Measurements from ENCODE around the gene NAA10.

The NAA10 gene

DNA sequence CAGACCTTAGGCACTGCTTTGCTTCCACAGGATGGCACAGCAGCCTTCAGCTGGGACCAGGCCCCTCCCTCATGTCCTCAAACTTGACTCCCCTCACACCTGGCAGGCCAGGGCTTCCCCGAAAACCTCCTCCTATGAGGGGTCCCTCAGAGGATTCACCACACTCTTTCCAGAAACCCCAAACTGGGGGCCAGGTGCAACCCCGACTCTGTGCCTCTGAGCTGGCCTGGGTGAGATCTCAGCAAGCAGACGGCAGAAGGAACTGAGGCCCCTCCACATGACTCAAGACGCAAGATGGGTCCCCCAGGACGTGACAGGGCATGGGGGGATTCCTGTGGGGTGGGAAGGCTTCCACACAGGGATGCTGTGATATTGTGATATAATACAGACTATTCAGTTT lies 30.6 kb upstream of the NAA10 start:
- H3K36me3 ChIP-seq (ENCODE audit: control insufficient read depth in 1 of 2, insufficient read depth in 2 of 2, low read depth in 1 of 2, low read length in 2 of 2), result peaks cover 29 to 67% of the 10 kb centered on the region in 2 experiments
- peaks cover 8% of the 10 kb centered on the region for H3K79me1 ChIP-seq (replicated peaks; ENCODE audit: low read length, poor library complexity, severe bottlenecking)
- WGBS, result 94% methylated on average over 5 of the region's 5 CpGs
- H3K9me3 ChIP-seq (ENCODE audit: control insufficient read depth, low read length), result no peaks in the 10 kb centered on the region
- H2AK5ac ChIP-seq (ENCODE audit: low read length, severe bottlenecking), result no peak overlapping the region
- H4K91ac ChIP-seq (ENCODE audit: low read length), result no peak overlapping the region
- no peak for DNase-seq
- H2AFZ ChIP-seq (ENCODE audit: low read depth, low read length), result no peak overlapping the region
- H3K4me2 ChIP-seq (ENCODE audit: low read length, poor library complexity, severe bottlenecking), result no peak overlapping the region
- no peak overlapping the region for H4K8ac ChIP-seq (ENCODE audit: low read length)
- no peak overlapping the region for H3K23ac ChIP-seq (ENCODE audit: low read length in 2 of 2)
- H2BK12ac ChIP-seq (ENCODE audit: low read length in 2 of 2), result no peak overlapping the region
- H3K27ac ChIP-seq (ENCODE audit: low read length, poor library complexity, severe bottlenecking), result no peak overlapping the region
- H3K9ac ChIP-seq (ENCODE audit: low read length), result no peak overlapping the region
- H3K14ac ChIP-seq (ENCODE audit: low read length in 2 of 2), result no peak overlapping the region
- H2BK15ac ChIP-seq (ENCODE audit: low read depth, poor library complexity, severe bottlenecking), result no peak overlapping the region
- H3K4ac ChIP-seq (ENCODE audit: low read depth in 1 of 2, low read length in 2 of 2), result no peak overlapping the region
- no peak overlapping the region for H3K18ac ChIP-seq (ENCODE audit: low read depth in 1 of 2, low read length in 2 of 2)
- no peak overlapping the region for H3K4me3 ChIP-seq (ENCODE audit: insufficient read depth in 1 of 2, low read depth in 1 of 2, low read length in 2 of 2)
- H2BK120ac ChIP-seq (ENCODE audit: low read depth, low read length), result no peak overlapping the region
- no peak overlapping the region for H2BK5ac ChIP-seq (ENCODE audit: low read depth, low read length, poor library complexity, severe bottlenecking)
- peaks cover 0 to 4% of the 10 kb centered on the region in 2 experiments for H3K27me3 ChIP-seq (ENCODE audit: control insufficient read depth in 1 of 2, insufficient read depth in 1 of 2, low read length in 2 of 2)
- H3K4me1 ChIP-seq (ENCODE audit: control insufficient read depth, insufficient read depth, low read depth, low read length), result peaks cover 36% of the 10 kb centered on the region

DNA sequence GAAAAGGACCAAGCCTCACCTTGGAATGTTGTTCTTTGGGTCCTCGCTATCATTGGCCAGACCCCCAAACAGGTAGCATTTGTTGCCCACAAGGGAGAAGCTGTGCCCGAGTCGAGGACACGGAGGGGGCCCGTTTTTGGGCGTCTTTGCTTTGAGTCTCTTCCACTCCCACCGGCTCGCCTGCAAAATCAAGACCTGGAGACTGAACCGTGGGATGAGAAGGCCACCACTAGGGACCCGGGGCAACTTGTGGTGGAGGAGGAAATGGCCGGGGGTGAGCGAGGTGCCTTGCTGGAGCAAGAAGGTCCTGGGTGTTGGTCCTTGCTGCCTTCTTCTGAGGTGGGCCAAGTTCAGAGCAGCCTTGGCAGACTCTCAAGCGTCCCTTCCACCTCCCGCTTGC lies 29.3 kb upstream of the NAA10 start:
- WGBS, result 94% methylated on average over 12 of the region's 14 CpGs
- H3K79me1 ChIP-seq (replicated peaks; ENCODE audit: low read length, poor library complexity, severe bottlenecking), result peaks cover 13% of the 10 kb centered on the region

DNA sequence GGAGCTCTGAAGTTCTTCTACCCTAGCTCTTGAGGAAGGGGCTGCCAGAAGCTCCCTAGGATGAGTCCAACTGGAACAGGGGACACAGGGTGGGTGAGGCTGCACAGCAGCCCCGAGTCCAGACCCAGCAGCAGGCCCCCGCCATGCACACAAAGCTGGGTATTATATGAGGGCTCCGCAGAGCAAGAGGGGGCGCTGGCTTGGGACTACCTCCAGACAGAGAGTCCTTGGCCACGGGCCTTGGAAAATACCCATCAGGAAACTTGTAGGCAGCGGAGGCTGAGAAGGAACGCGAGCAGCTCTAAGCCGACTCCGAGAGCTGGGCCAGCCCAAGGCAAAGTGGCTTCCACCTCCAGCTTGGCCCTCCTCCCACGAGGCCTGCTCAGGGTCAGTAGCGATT lies 28.7 kb upstream of the NAA10 start:
- H2BK15ac ChIP-seq (ENCODE audit: low read depth, poor library complexity, severe bottlenecking), result no peak overlapping the region
- WGBS, result 95% methylated on average over 12 of the region's 12 CpGs
- no peak overlapping the region for H2AK5ac ChIP-seq (ENCODE audit: low read length, severe bottlenecking)

More for the DNA sequence above, 29.3 kb upstream of the NAA10 start:
- no peaks in the 10 kb centered on the region for H3K9me3 ChIP-seq (ENCODE audit: control insufficient read depth, low read length)
- no peak overlapping the region for H4K91ac ChIP-seq (ENCODE audit: low read length)
- H3K4me1 ChIP-seq (ENCODE audit: control insufficient read depth, insufficient read depth, low read depth, low read length), result peaks cover 33% of the 10 kb centered on the region
- H3K27me3 ChIP-seq (ENCODE audit: control insufficient read depth in 1 of 2, insufficient read depth in 1 of 2, low read length in 2 of 2), result peaks cover 0 to 4% of the 10 kb centered on the region in 2 experiments
- no peak for DNase-seq
- H3K18ac ChIP-seq (ENCODE audit: low read depth in 1 of 2, low read length in 2 of 2), result no peak overlapping the region
- no peak overlapping the region for H2BK5ac ChIP-seq (ENCODE audit: low read depth, low read length, poor library complexity, severe bottlenecking)
- H2AFZ ChIP-seq (ENCODE audit: low read depth, low read length), result no peak overlapping the region
- no peak overlapping the region for H3K23ac ChIP-seq (ENCODE audit: low read length in 2 of 2)
- H2BK12ac ChIP-seq (ENCODE audit: low read length in 2 of 2), result no peak overlapping the region
- H3K9ac ChIP-seq (ENCODE audit: low read length), result no peak overlapping the region
- no peak overlapping the region for H3K14ac ChIP-seq (ENCODE audit: low read length in 2 of 2)
- H3K4ac ChIP-seq (ENCODE audit: low read depth in 1 of 2, low read length in 2 of 2), result no peak overlapping the region
- H3K4me2 ChIP-seq (ENCODE audit: low read length, poor library complexity, severe bottlenecking), result no peak overlapping the region
- no peak overlapping the region for H2AK5ac ChIP-seq (ENCODE audit: low read length, severe bottlenecking)
- H2BK15ac ChIP-seq (ENCODE audit: low read depth, poor library complexity, severe bottlenecking), result no peak overlapping the region
- no peak overlapping the region for H3K4me3 ChIP-seq (ENCODE audit: insufficient read depth in 1 of 2, low read depth in 1 of 2, low read length in 2 of 2)
- H3K27ac ChIP-seq (ENCODE audit: low read length, poor library complexity, severe bottlenecking), result no peak overlapping the region
- no peak overlapping the region for H2BK120ac ChIP-seq (ENCODE audit: low read depth, low read length)
- peaks cover 42 to 76% of the 10 kb centered on the region in 2 experiments for H3K36me3 ChIP-seq (ENCODE audit: control insufficient read depth in 1 of 2, insufficient read depth in 2 of 2, low read depth in 1 of 2, low read length in 2 of 2)
- no peak overlapping the region for H4K8ac ChIP-seq (ENCODE audit: low read length)

DNA sequence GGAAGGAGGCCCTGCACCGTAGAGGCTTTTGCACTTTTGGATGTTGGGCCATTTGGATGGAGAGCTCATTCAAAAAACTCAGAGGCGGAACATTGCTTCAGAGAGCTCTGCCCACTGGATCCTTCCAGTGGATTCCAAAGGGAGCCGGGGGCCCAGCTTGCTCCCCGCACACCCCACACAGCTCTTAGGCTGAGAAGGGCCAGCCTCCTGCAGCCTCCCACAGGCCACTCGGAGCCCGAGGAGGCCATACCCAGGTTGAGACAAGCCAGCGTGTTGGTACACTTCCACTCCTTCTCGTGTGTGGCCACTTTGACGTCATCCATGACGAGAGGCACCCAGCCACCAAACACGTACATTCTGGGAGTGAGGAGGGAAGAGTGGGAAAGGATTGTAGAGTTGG lies 26.5 kb upstream of the NAA10 start:
- H2BK12ac ChIP-seq (ENCODE audit: low read length in 2 of 2), result no peak overlapping the region
- H3K4ac ChIP-seq (ENCODE audit: low read depth in 1 of 2, low read length in 2 of 2), result no peak overlapping the region
- H2BK15ac ChIP-seq (ENCODE audit: low read depth, poor library complexity, severe bottlenecking), result no peak overlapping the region
- H4K91ac ChIP-seq (ENCODE audit: low read length), result no peak overlapping the region
- H3K9ac ChIP-seq (ENCODE audit: low read length), result no peak overlapping the region
- H3K27me3 ChIP-seq (ENCODE audit: control insufficient read depth in 1 of 2, insufficient read depth in 1 of 2, low read length in 2 of 2), result peaks cover 0 to 4% of the 10 kb centered on the region in 2 experiments
- no peak overlapping the region for H3K27ac ChIP-seq (ENCODE audit: low read length, poor library complexity, severe bottlenecking)
- H3K14ac ChIP-seq (ENCODE audit: low read length in 2 of 2), result no peak overlapping the region
- peaks cover 70 to 86% of the 10 kb centered on the region in 2 experiments for H3K36me3 ChIP-seq (ENCODE audit: control insufficient read depth in 1 of 2, insufficient read depth in 2 of 2, low read depth in 1 of 2, low read length in 2 of 2)
- peaks cover 9% of the 10 kb centered on the region for H3K4me1 ChIP-seq (ENCODE audit: control insufficient read depth, insufficient read depth, low read depth, low read length)
- H3K4me2 ChIP-seq (ENCODE audit: low read length, poor library complexity, severe bottlenecking), result no peak overlapping the region
- no peaks in the 10 kb centered on the region for H3K9me3 ChIP-seq (ENCODE audit: control insufficient read depth, low read length)
- no peak overlapping the region for H3K4me3 ChIP-seq (ENCODE audit: insufficient read depth in 1 of 2, low read depth in 1 of 2, low read length in 2 of 2)
- H2BK120ac ChIP-seq (ENCODE audit: low read depth, low read length), result no peak overlapping the region
- no peak overlapping the region for H4K8ac ChIP-seq (ENCODE audit: low read length)
- no peak overlapping the region for H2BK5ac ChIP-seq (ENCODE audit: low read depth, low read length, poor library complexity, severe bottlenecking)
- over 99% methylated on average over 10 of the region's 11 CpGs for WGBS
- no peak for DNase-seq
- peaks cover 15% of the 10 kb centered on the region for H3K79me1 ChIP-seq (replicated peaks; ENCODE audit: low read length, poor library complexity, severe bottlenecking)
- H3K18ac ChIP-seq (ENCODE audit: low read depth in 1 of 2, low read length in 2 of 2), result no peak overlapping the region
- no peak overlapping the region for H2AFZ ChIP-seq (ENCODE audit: low read depth, low read length)
- no peak overlapping the region for H2AK5ac ChIP-seq (ENCODE audit: low read length, severe bottlenecking)
- no peak overlapping the region for H3K23ac ChIP-seq (ENCODE audit: low read length in 2 of 2)

More for the DNA sequence above, 28.7 kb upstream of the NAA10 start:
- Histone ChIP-seq H2BK12ac (ENCODE audit: low read length in 2 of 2) (no peak overlapping the region), H4K91ac (ENCODE audit: low read length) (no peak overlapping the region), H3K79me1 (replicated peaks; ENCODE audit: low read length, poor library complexity, severe bottlenecking) (peaks cover 15% of the 10 kb centered on the region), H3K4me1 (ENCODE audit: control insufficient read depth, insufficient read depth, low read depth, low read length) (peaks cover 29% of the 10 kb centered on the region), H3K9ac (ENCODE audit: low read length) (no peak overlapping the region), H3K27ac (ENCODE audit: low read length, poor library complexity, severe bottlenecking) (no peak overlapping the region), H3K14ac (ENCODE audit: low read length in 2 of 2) (no peak overlapping the region), H4K8ac (ENCODE audit: low read length) (no peak overlapping the region), H3K9me3 (ENCODE audit: control insufficient read depth, low read length) (no peaks in the 10 kb centered on the region), H3K4ac (ENCODE audit: low read depth in 1 of 2, low read length in 2 of 2) (no peak overlapping the region), H2BK5ac (ENCODE audit: low read depth, low read length, poor library complexity, severe bottlenecking) (no peak overlapping the region), H3K18ac (ENCODE audit: low read depth in 1 of 2, low read length in 2 of 2) (no peak overlapping the region), H3K36me3 (ENCODE audit: control insufficient read depth in 1 of 2, insufficient read depth in 2 of 2, low read depth in 1 of 2, low read length in 2 of 2) (peaks cover 48 to 81% of the 10 kb centered on the region in 2 experiments), H3K27me3 (ENCODE audit: control insufficient read depth in 1 of 2, insufficient read depth in 1 of 2, low read length in 2 of 2) (peaks cover 0 to 4% of the 10 kb centered on the region in 2 experiments), H3K4me2 (ENCODE audit: low read length, poor library complexity, severe bottlenecking) (no peak overlapping the region), H3K4me3 (ENCODE audit: insufficient read depth in 1 of 2, low read depth in 1 of 2, low read length in 2 of 2) (no peak overlapping the region), H2BK120ac (ENCODE audit: low read depth, low read length) (no peak overlapping the region), H2AFZ (ENCODE audit: low read depth, low read length) (no peak overlapping the region), H3K23ac (ENCODE audit: low read length in 2 of 2) (no peak overlapping the region)
- no peak for DNase-seq

Data from mesenchymal stem cell (in vitro differentiated cells and primary cell).